Kasumi-1 (cell line): ENCODE data around the gene TMEM45B.
A peak's percentile ranks its signal among the peaks of the same experiment; 100 is the strongest.
"Not testable (repeated sequence)": the region's sequence is repeated elsewhere in the genome, so short reads cannot be mapped to it uniquely, and the experiment has no call there.

Experiments used
- DNase-seq, 2 experiments: peaks; one replicate each; lab custom pipeline; 2025; lab: John Stamatoyannopoulos, UW

Gene TMEM45B

GRCh38 chr11:129852125-129852740 lies 36.6 kb downstream of the TMEM45B start:
- DNase-seq = no peak

GRCh38 chr11:129853518-129854231 lies 38.0 kb downstream of the TMEM45B start:
- DNase-seq = no peak

- DNase-seq = no peak
Measured at GRCh38 chr11:129854232-129854805, 38.7 kb downstream of the TMEM45B start.

GRCh38 chr11:129855086-129855485 lies 39.4 kb downstream of the TMEM45B start:
- DNase-seq = no peak

- no peak for DNase-seq
Measured at GRCh38 chr11:129856036-129856435, 40.4 kb downstream of the TMEM45B start.

- DNase-seq = no peak
Measured at GRCh38 chr11:129861702-129862522, 46.3 kb downstream of the TMEM45B start.

- DNase-seq = no peak
Measured at GRCh38 chr11:129864811-129865210, 49.2 kb downstream of the TMEM45B start.

GRCh38 chr11:129865701-129866100 lies 50.1 kb downstream of the TMEM45B start:
- no peak for DNase-seq

- no peak for DNase-seq
Measured at GRCh38 chr11:129866311-129866710, 50.7 kb downstream of the TMEM45B start.

GRCh38 chr11:129868626-129869025 lies 53.0 kb downstream of the TMEM45B start:
- DNase-seq = not testable (repeated sequence)

- DNase-seq = no peak
Measured at GRCh38 chr11:129871914-129872313, 56.3 kb downstream of the TMEM45B start.

GRCh38 chr11:129880311-129880710 lies 64.7 kb downstream of the TMEM45B start:
- DNase-seq = no peak

- peak; percentile 64 to 81 for DNase-seq
Measured at GRCh38 chr11:129881570-129882170, 66.0 kb downstream of the TMEM45B start.

- no peak for DNase-seq
Measured at GRCh38 chr11:129884581-129884980, 68.9 kb downstream of the TMEM45B start.

GRCh38 chr11:129885381-129885780 lies 69.7 kb downstream of the TMEM45B start:
- DNase-seq = no peak

GRCh38 chr11:129888451-129888850 lies 72.8 kb downstream of the TMEM45B start:
- peak; percentile 92 to 96 for DNase-seq

- peak; percentile 24 to 29 for DNase-seq
Measured at GRCh38 chr11:129894278-129895125, 78.9 kb downstream of the TMEM45B start.

- DNase-seq = peak; percentile 74 to 75
Measured at GRCh38 chr11:129895126-129896041, 79.7 kb downstream of the TMEM45B start, which contains the start of gene NFRKB. NFRKB (minus strand) TSS chr11:129895578; CDS start chr11:129892849, 2,729 bp downstream.

GRCh38 chr11:129896062-129896461 lies 80.4 kb downstream of the TMEM45B start:
- DNase-seq = peak in 1 of 2 experiments; percentile 21

GRCh38 chr11:129905402-129905801 lies 89.8 kb downstream of the TMEM45B start:
- DNase-seq = no peak
